IMR-90 (cell line): ENCODE measurements around the gene CKAP5. TPM values are rescaled to one million over a fixed set of nuclear protein-coding genes. Genes with fewer than 3 reads are reported as not detected.

Experiments used
- ATAC-seq: fragments of 200-7000 bp; cut with Tn5 transposase; 2 replicates; pipeline ENCODE4 v1.9.1; 2020; ENCODE audit warnings: low read depth, mild to moderate bottlenecking, moderate library complexity
- BruUV-seq: library from RNA; stranded (reverse); fragments of 400-500 nt; replicated peaks from 2 replicates; lab custom pipeline; 2021; lab: Mats Ljungman, UMichigan
- CTCF ChIA-PET: fragments of 300-600 bp; formaldehyde crosslinking; extraction: SDS; loops from one replicate; lab custom pipeline; 2021; ENCODE audit warnings: antibody characterized with exemption; lab: Yijun Ruan, JAX
- POLR2A ChIA-PET: fragments of 300-600 bp; sonication (Branson Sonifier 250); formaldehyde crosslinking; loops from one replicate; lab custom pipeline; 2022; ENCODE audit warnings: antibody characterized with exemption; ENCODE audit not compliant: unreplicated experiment; lab: Charles Lee
- DNase-seq: peaks from one replicate; pipeline ENCODE4 v3.0.0; 2013
- H2AFZ ChIP-seq: replicated peaks from 2 replicates; pipeline ENCODE3; 2013; ENCODE audit warnings: low read length, mild to moderate bottlenecking; ENCODE audit not compliant: poor library complexity
- H2AK5ac ChIP-seq: 2 replicates; pipeline ENCODE4 v1.6.1; 2013; ENCODE audit warnings: low read depth, low read length, inconsistent platforms
- H2AK9ac ChIP-seq: replicated peaks from 2 replicates; pipeline ENCODE3; 2013; ENCODE audit warnings: mild to moderate bottlenecking, low read depth, low read length, moderate library complexity; ENCODE audit not compliant: poor library complexity
- H2BK120ac ChIP-seq: 2 replicates; pipeline ENCODE4 v1.6.1; 2013; ENCODE audit warnings: low read depth, low read length, inconsistent platforms
- H2BK15ac ChIP-seq: 3 replicates; pipeline ENCODE4 v1.6.1; 2013; ENCODE audit warnings: low read depth, low read length, inconsistent platforms
- H2BK20ac ChIP-seq: 2 replicates; pipeline ENCODE4 v1.6.1; 2013; ENCODE audit warnings: low read depth, mild to moderate bottlenecking, inconsistent platforms, low read length, moderate library complexity
- H2BK5ac ChIP-seq: 2 replicates; pipeline ENCODE4 v1.6.1; 2013; ENCODE audit warnings: mild to moderate bottlenecking, low read depth, low read length, inconsistent platforms; ENCODE audit not compliant: poor library complexity, severe bottlenecking
- H3K14ac ChIP-seq: replicated peaks from 2 replicates; pipeline ENCODE4 v1.6.1; 2013; ENCODE audit warnings: low read depth, low read length, inconsistent platforms
- H3K18ac ChIP-seq: 2 replicates; pipeline ENCODE4 v1.6.1; 2013; ENCODE audit warnings: low read depth, low read length, control low read depth
- H3K23ac ChIP-seq: 2 replicates; pipeline ENCODE4 v1.6.1; 2013; ENCODE audit warnings: low read depth, low read length, inconsistent platforms
- H3K27ac ChIP-seq: 2 replicates; pipeline ENCODE4 v1.5.1; 2013; ENCODE audit warnings: mild to moderate bottlenecking, control low read depth, low read length; ENCODE audit not compliant: insufficient read depth
- H3K27me3 ChIP-seq: 2 replicates; pipeline ENCODE4 v1.6.1; 2013; ENCODE audit warnings: low read length; ENCODE audit not compliant: control insufficient read depth, insufficient read depth
- H3K36me3 ChIP-seq: 2 replicates; pipeline ENCODE4 v1.6.1; 2013; ENCODE audit warnings: low read length, mixed read lengths; ENCODE audit not compliant: control insufficient read depth, insufficient read depth
- H3K4ac ChIP-seq: 2 replicates; pipeline ENCODE4 v1.6.1; 2013; ENCODE audit warnings: low read depth, low read length, inconsistent platforms
- H3K4me1 ChIP-seq: 2 replicates; pipeline ENCODE4 v1.6.1; 2013; ENCODE audit warnings: low read length, mixed read lengths; ENCODE audit not compliant: control insufficient read depth, insufficient read depth
- H3K4me2 ChIP-seq: 2 replicates; pipeline ENCODE4 v1.6.1; 2013; ENCODE audit warnings: low read depth, mild to moderate bottlenecking, control low read depth, low read length, moderate library complexity
- H3K4me3 ChIP-seq: 2 replicates; pipeline ENCODE4 v1.5.1; 2013; ENCODE audit warnings: low read depth, mild to moderate bottlenecking, control low read depth, low read length, moderate library complexity; ENCODE audit not compliant: insufficient read depth
- H3K56ac ChIP-seq: 2 replicates; pipeline ENCODE4 v1.6.1; 2013; ENCODE audit warnings: low read length, inconsistent platforms; ENCODE audit not compliant: insufficient read depth; ENCODE audit errors: extremely low read depth
- H3K79me1 ChIP-seq, 2 experiments: 2 replicates each; pipeline ENCODE4 v1.6.1; 2013; ENCODE audit warnings: low read length in 2 of 2, inconsistent platforms in 1 of 2, low read depth in 1 of 2
- H3K9ac ChIP-seq: 2 replicates; pipeline ENCODE4 v1.6.1; 2013; ENCODE audit warnings: low read depth, low read length, control low read depth
- H3K9me1 ChIP-seq: 2 replicates; pipeline ENCODE4 v1.6.1; 2013; ENCODE audit warnings: low read length, inconsistent platforms; ENCODE audit not compliant: insufficient read depth
- H3K9me3 ChIP-seq: 2 replicates; pipeline ENCODE4 v1.6.1; 2013; ENCODE audit warnings: low read length; ENCODE audit not compliant: control insufficient read depth, insufficient read depth
- H4K20me1 ChIP-seq: 2 replicates; pipeline ENCODE4 v1.6.1; 2013; ENCODE audit warnings: low read length, inconsistent platforms; ENCODE audit not compliant: insufficient read depth
- H4K5ac ChIP-seq: 2 replicates; pipeline ENCODE4 v1.6.1; 2013; ENCODE audit warnings: mild to moderate bottlenecking, low read depth, low read length, control low read depth
- H4K8ac ChIP-seq, 2 experiments: 2 replicates each; pipeline ENCODE4 v1.6.1; 2013; ENCODE audit warnings: low read depth in 2 of 2, low read length in 2 of 2, control low read depth in 1 of 2, inconsistent platforms in 1 of 2
- H4K91ac ChIP-seq: 2 replicates; pipeline ENCODE4 v1.6.1; 2013; ENCODE audit warnings: low read depth, low read length, inconsistent platforms; ENCODE audit not compliant: insufficient read depth
- BHLHE40 ChIP-seq: fragments of 150-350 bp; IDR thresholded peaks from 2 replicates; pipeline ENCODE4 v1.6.1; 2016; ENCODE audit warnings: mild to moderate bottlenecking, low read depth, low read length
- CEBPB ChIP-seq: IDR thresholded peaks from 2 replicates; pipeline ENCODE4 v1.6.1; 2012; ENCODE audit warnings: low read depth, low read length, improper control_type of control experiment
- CHD1 ChIP-seq: IDR thresholded peaks from 2 replicates; pipeline ENCODE4 v1.6.1; 2012; ENCODE audit warnings: low read depth, low read length, improper control_type of control experiment
- ELK1 ChIP-seq: fragments of 150-350 bp; IDR thresholded peaks from 2 replicates; pipeline ENCODE4 v1.6.1; 2016; ENCODE audit warnings: low read depth, mild to moderate bottlenecking, low read length, moderate library complexity, borderline replicate concordance
- FOS ChIP-seq: fragments of 150-350 bp; IDR thresholded peaks from 2 replicates; pipeline ENCODE4 v1.6.1; 2016; ENCODE audit warnings: low read depth, low read length
- MAFK ChIP-seq: IDR thresholded peaks from 2 replicates; pipeline ENCODE4 v1.6.1; 2012; ENCODE audit warnings: low read depth, low read length, improper control_type of control experiment
- MAZ ChIP-seq: IDR thresholded peaks from 2 replicates; pipeline ENCODE4 v1.6.1; 2012; ENCODE audit warnings: low read depth, mild to moderate bottlenecking, low read length, improper control_type of control experiment, moderate library complexity, borderline replicate concordance
- MXI1 ChIP-seq: IDR thresholded peaks from 2 replicates; pipeline ENCODE4 v1.6.1; 2012; ENCODE audit warnings: low read depth, mild to moderate bottlenecking, low read length, moderate library complexity, borderline replicate concordance
- NFE2L2 ChIP-seq: fragments of 150-350 bp; IDR thresholded peaks from 2 replicates; pipeline ENCODE4 v1.6.1; 2016; ENCODE audit warnings: low read depth, mild to moderate bottlenecking, low read length
- POLR2A ChIP-seq: IDR thresholded peaks from 2 replicates; pipeline ENCODE4 v1.6.1; 2012; ENCODE audit warnings: mild to moderate bottlenecking, low read depth, low read length
- RAD21 ChIP-seq: IDR thresholded peaks from 2 replicates; pipeline ENCODE4 v1.6.1; 2012; ENCODE audit warnings: low read length, improper control_type of control experiment
- RCOR1 ChIP-seq: IDR thresholded peaks from 2 replicates; pipeline ENCODE4 v1.6.1; 2012; ENCODE audit warnings: mild to moderate bottlenecking, low read length, improper control_type of control experiment; ENCODE audit not compliant: insufficient replicate concordance
- RFX5 ChIP-seq: IDR thresholded peaks from 2 replicates; pipeline ENCODE4 v1.8.0; 2012; ENCODE audit warnings: low read depth, mild to moderate bottlenecking, low read length, moderate library complexity
- USF2 ChIP-seq: fragments of 150-350 bp; IDR thresholded peaks from 2 replicates; pipeline ENCODE4 v1.6.1; 2017; ENCODE audit warnings: mild to moderate bottlenecking, antibody characterized with exemption, low read length, low read depth
- WGBS, 2 experiments: methylation state at CpG; one replicate each; pipeline versions ENCODE4 v1.1.5 to v1.1.7; 2013; ENCODE audit warnings: missing lambda C conversion rate in 2 of 2; ENCODE audit not compliant: insufficient read length in 1 of 2; ENCODE audit errors: extremely low coverage in 2 of 2; 5-methylcytosine and 5-hydroxymethylcytosine counted together
- dilution Hi-C: fragments of 300-500 bp; cut with HindIII; formaldehyde crosslinking; loops from one replicate; pipeline ENCODE4 v1.14.3; 2018; ENCODE audit warnings: low sequenced_read_pairs; ENCODE audit not compliant: unreplicated experiment
- in situ Hi-C: fragments of 300-500 bp; cut with MboI; formaldehyde crosslinking; loops from 3 replicates; pipeline ENCODE4 v1.14.3; 2019; ENCODE audit warnings: low sequenced_read_pairs, inconsistent platforms, mixed read lengths
- intact Hi-C: fragments of 100-400 bp; cut with micrococcal nuclease; formaldehyde crosslinking; loops from 2 replicates; pipeline ENCODE4 v1.10.0; 2022
- polyA plus RNA-seq, 3 experiments: library from polyadenylated mRNA; depleted of rRNA; stranded (reverse); fragments of >200 nt; gene quantifications; 2 replicates each; pipeline ENCODE4 v1.2.3, GENCODE V29; 2012; ENCODE audit warnings: low replicate concordance in 1 of 3
- total RNA-seq: library from RNA; depleted of rRNA; stranded (reverse); fragments of >200 nt; gene quantifications from 2 replicates; pipeline ENCODE4 v1.2.3, GENCODE V29; 2012

Gene CKAP5
- total and polyA plus RNA-seq, 2 of the 4 experiments (the other 2 are of a cell fraction) = 59.5 to 79.2 TPM

GRCh38 chr11:46801694-46802470 lies 44.2 kb downstream of the CKAP5 start (continued):
- no peak for TF ChIP-seq RAD21

- H3K9ac ChIP-seq = no peak overlapping the region
- H3K4me2 ChIP-seq = no peak overlapping the region
- dilution Hi-C loops (no loop called here), intact Hi-C loops (no loop called here), in situ Hi-C loops (no loop called here)
- H3K36me3 ChIP-seq = peaks cover 29% of the 10 kb centered on the region
- no peak overlapping the region for H4K8ac ChIP-seq
- no peak overlapping the region for H2AK9ac ChIP-seq
- H3K79me1 ChIP-seq = peaks cover 11 to 16% of the 10 kb centered on the region in 2 experiments; a peak in 3 of 4 replicates
- H3K4me1 ChIP-seq = no peaks in the 10 kb centered on the region
- H4K91ac ChIP-seq = no peak overlapping the region
- H2BK15ac ChIP-seq = no peak overlapping the region
- H3K56ac ChIP-seq = no peak overlapping the region
- H3K14ac ChIP-seq = no peak overlapping the region
- ChIA-PET CTCF (no interaction called here), POLR2A (no interaction called here)
- no peaks in the 10 kb centered on the region for H3K9me3 ChIP-seq
- ATAC-seq (no peak), DNase-seq (peak; percentile 16)
- H2BK120ac ChIP-seq = no peak overlapping the region
- H3K18ac ChIP-seq = no peak overlapping the region
- H2AK5ac ChIP-seq = no peak overlapping the region
- no peaks in the 10 kb centered on the region for H4K20me1 ChIP-seq
- H3K4me3 ChIP-seq = no peak overlapping the region
- H4K5ac ChIP-seq = no peak overlapping the region
- H3K23ac ChIP-seq = no peak overlapping the region
- no peaks in the 10 kb centered on the region for H3K9me1 ChIP-seq
- no peak overlapping the region for H2BK20ac ChIP-seq
- H3K27ac ChIP-seq = no peak overlapping the region
- BruUV-seq = no TSS peak
- no peak overlapping the region for H3K4ac ChIP-seq
- no CpG with 5 or more reads among the region's 1 CpG for WGBS, 2 experiments
- no peaks in the 10 kb centered on the region for H3K27me3 ChIP-seq
- H2BK5ac ChIP-seq = no peak overlapping the region
- no peak overlapping the region for H2AFZ ChIP-seq
- TF ChIP-seq ELK1 (no peak), BHLHE40 (no peak), CEBPB (no peak), NFE2L2 (no peak), CHD1 (no peak), MAZ (no peak), RAD21 (no peak), POLR2A (no peak), MAFK (no peak), RCOR1 (no peak), USF2 (no peak), RFX5 (no peak), FOS (no peak), MXI1 (no peak)
Measured at GRCh38 chr11:46800177-46800576, 45.9 kb downstream of the CKAP5 start.
